Stimulated activated CD4-positive, alpha-beta T cell treated with anti-CD3 and anti-CD28 coated beads, Interleukin-12 subunit alpha, Interleukin-12 subunit beta, amount 100 ng/mL, for 24 hours (primary cell): ENCODE measurements around the gene APOBEC3B.
"Not testable (repeated sequence)": the region's sequence is repeated elsewhere in the genome, so short reads cannot be mapped to it uniquely, and the experiment has no call there.

ENCODE experiments used
- DNase-seq, 2 experiments: peaks; one replicate each; pipeline ENCODE4 v3.0.0-alpha.2; 2020; ENCODE audit warnings: low read depth in 2 of 2

The APOBEC3B gene

DNA sequence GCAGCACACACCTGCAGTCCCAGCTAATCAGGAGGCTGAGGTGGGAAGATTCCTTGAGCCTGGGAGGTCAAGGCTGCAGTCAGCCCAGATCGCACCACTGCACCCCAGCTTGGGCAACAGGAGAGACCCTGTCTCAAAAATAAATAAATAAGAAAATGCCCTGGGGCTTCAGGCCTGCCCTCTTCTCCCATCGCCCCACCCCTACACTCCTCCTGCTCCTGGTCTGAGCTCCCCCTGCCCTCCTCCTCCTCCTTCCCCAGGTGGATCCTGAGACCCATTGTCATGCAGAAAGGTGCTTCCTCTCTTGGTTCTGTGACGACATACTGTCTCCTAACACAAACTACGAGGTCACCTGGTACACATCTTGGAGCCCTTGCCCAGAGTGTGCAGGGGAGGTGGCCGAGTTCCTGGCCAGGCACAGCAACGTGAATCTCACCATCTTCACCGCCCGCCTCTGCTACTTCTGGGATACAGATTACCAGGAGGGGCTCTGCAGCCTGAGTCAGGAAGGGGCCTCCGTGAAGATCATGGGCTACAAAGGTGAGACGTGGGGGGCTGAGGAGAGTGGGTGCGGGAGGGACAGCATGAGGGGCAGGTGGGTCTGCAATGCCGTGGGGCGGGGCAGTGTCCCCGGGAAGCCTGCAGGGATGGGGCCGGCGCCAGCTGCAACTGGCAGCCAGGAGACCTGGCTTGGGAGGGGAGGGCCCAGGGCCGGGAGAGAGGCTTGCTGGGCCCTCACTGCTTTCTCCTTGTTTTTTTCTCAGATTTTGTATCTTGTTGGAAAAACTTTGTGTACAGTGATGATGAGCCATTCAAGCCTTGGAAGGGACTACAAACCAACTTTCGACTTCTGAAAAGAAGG lies 49.5 kb downstream of the APOBEC3B start:
- not testable (repeated sequence) for DNase-seq

DNA sequence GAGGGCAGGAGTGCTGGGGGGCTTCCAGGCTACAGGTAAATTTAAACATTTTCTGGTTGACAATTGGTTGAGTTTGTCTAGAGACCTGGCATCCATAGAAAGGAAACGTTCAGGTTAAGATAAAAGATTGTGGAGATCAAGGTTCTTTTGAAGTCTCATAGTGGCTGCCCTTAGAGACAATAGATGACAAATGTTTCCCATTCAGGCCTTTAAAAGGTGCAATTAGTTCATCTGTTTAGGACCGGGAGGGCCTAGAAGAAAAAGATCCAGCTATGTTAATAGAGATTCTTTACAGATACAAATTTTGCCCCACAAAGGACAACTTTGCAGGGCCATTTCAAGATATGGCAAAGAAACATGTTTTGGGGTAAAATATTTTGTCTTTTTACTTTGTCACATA lies 54.9 kb downstream of the APOBEC3B start:
- not testable (repeated sequence) for DNase-seq

DNA sequence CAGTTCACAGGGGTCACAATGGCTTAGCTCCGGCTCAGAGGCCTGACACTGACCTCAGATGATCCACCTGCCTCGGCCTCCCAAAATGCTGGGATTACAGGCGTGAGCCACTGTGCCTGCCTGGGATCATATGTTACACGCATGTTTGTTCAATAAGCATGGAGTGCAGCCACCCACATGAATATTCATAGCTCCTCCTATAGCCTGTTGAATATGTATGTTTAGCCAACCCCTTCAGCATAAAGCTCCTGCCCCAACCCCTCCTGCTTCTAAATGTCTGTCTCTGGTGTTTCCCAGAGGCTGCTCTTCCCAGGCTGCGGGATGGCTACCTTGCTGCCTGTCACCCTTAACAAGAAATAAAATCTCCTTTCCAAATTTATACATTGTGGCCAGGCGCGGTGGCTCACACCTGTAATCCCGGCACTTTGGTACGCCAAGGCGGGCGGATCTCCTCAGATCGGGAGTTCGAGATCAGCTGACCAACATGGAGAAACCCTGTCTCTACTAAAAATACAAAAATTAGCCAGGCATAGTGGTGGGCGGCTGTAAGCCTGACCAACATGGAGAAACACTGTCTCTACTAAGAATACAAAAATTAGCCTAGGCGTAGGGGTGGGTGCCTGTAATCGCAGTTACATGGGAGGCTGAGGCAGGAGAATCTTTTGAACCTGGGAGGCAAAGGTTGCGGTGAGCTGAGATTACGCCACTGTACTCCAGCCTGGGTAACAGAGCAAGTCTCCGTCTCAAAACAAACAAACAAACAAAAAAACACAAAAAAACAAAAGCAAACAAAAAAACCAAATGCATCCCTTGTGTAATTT lies 57.4 kb downstream of the APOBEC3B start:
- DNase-seq = no peak

DNA sequence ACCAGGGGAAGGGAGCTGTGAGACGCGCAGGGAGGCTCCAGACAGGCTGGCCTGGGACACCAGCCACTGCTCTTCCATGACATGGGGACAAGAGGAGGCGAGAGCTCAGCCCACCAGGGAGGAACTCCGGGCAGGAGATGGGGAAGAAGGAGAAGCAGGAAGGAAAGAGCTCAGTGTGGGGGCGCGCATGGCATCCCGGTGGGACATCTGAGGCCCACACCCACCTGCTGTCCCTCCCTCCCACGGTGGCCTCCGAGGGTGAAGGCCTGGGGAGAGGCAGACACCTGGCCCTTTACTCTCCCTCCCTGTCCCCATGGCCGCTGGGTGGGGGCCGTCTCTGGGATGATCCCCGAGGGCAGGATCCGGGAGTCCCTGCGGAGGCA lies 58.0 kb downstream of the APOBEC3B start:
- DNase-seq = not testable (repeated sequence)

DNA sequence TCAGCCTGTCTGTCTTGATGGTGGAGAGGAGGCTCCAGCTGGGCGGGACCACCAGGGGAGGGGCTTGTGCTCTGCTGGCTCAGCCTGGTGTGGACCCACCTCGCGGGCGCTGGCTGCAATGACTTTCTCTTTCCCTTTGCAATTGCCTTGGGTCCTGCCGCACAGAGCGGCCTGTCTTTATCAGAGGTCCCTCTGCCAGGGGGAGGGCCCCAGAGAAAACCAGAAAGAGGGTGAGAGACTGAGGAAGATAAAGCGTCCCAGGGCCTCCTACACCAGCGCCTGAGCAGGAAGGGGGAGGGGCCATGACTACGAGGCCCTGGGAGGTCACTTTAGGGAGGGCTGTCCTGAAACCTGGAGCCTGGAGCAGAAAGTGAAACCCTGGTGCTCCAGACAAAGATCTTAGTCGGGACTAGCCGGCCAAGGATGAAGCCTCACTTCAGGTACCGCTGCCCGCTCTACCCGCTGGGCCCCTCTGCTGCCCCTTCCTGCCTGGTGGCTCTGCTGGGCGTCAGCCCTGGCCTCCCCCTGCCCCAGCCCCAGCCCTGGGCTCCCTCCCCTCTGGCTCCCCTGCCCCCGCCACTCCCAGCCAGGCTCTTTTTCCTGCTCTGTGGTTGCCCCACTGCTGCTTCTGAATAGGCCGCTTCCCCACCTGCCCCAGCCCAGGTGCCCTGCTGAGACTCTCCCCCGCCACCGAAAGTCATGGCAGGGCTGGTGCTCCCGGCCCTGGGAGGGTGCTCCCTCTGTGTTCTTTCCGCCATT lies 58.6 kb downstream of the APOBEC3B start, which contains the start of gene APOBEC3F:
TSS of gene APOBEC3F (plus strand) at position 327 of the 759 bp plus-strand sequence. CDS start at position 424, 97 bp downstream.
- peak; percentile 20 to 51 for DNase-seq

DNA sequence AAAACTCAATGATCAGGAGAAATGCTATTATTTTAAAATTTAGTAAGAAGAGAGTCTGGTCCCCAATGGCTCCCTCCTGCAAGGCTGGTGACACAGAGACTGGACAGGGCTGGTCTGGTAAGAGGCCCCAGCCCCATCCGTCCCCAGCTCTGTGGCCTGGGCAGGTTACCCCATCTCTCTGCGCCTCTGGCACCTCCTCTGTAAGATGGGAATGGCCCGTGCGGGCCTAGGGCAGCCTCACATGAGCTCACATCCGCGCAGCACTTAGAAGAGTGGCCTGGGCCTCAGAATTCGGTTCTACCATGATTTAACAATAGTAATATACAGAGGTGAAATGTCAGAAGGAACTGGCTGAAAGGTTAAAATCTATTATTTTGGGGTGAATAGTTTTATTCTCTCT lies 59.8 kb downstream of the APOBEC3B start:
- DNase-seq = no peak
